SU-DHL-6 (cell line): ENCODE measurements around the gene WDPCP.
"Not testable (repeated sequence)": the region's sequence is repeated elsewhere in the genome, so short reads cannot be mapped to it uniquely, and the experiment has no call there.

Experiments used
- EZH2phosphoT487 ChIP-seq: fragments of 200-600 bp; sonication (generic), shearing (Covaris generic); conservative IDR thresholded peaks from 2 replicates; pipeline ENCODE4 v1.6.1; 2018; ENCODE audit warnings: mild to moderate bottlenecking, antibody characterized with exemption, low read length, moderate library complexity, mixed read lengths
- TF ChIP-seq, protein P1 (sequence below): fragments of 200-600 bp; sonication (generic); IDR thresholded peaks from one replicate; pipeline ENCODE4 v1.5.1; 2017; ENCODE audit warnings: antibody characterized with exemption, mild to moderate bottlenecking, low read length, moderate library complexity; ENCODE audit not compliant: insufficient read depth, poor library complexity, severe bottlenecking

DNA sequence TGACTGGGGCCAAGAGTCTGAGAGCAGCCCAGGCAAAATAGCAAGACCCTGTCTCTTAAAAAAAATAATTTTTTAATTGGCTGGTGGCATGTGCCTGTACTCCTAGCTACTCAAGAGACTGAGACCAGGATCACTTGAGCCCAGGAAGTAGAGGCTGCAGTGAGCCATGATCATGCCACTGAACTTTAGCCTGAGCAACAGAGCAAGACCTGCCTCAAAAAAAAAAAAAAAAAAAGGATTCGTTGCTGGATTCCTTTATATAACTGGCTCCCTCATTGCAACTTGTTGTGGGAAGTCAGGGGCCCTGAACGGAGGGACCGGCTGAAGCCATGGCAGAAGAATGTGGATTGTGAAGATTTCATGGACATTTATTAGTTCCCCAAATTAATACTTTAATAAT lies 15.3 kb downstream of the WDPCP start:
- TF ChIP-seq, protein P1, sequence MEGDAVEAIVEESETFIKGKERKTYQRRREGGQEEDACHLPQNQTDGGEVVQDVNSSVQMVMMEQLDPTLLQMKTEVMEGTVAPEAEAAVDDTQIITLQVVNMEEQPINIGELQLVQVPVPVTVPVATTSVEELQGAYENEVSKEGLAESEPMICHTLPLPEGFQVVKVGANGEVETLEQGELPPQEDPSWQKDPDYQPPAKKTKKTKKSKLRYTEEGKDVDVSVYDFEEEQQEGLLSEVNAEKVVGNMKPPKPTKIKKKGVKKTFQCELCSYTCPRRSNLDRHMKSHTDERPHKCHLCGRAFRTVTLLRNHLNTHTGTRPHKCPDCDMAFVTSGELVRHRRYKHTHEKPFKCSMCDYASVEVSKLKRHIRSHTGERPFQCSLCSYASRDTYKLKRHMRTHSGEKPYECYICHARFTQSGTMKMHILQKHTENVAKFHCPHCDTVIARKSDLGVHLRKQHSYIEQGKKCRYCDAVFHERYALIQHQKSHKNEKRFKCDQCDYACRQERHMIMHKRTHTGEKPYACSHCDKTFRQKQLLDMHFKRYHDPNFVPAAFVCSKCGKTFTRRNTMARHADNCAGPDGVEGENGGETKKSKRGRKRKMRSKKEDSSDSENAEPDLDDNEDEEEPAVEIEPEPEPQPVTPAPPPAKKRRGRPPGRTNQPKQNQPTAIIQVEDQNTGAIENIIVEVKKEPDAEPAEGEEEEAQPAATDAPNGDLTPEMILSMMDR: not testable (repeated sequence)
- TF ChIP-seq EZH2phosphoT487: not testable (repeated sequence)
